OCI-LY7 (cell line): Measurements from ENCODE around the gene CHGA. TPM values are rescaled to one million over a fixed set of nuclear protein-coding genes. Genes with fewer than 3 reads are reported as not detected.

Source experiments
- BruUV-seq: library from RNA; stranded (reverse); fragments of 400-500 nt; replicated peaks from 2 replicates; lab custom pipeline; 2021; lab: Mats Ljungman, UMichigan
- CTCF ChIA-PET: fragments of 300-600 bp; sonication (Branson Sonifier 250); formaldehyde crosslinking; loops from one replicate; lab custom pipeline; 2022; ENCODE audit warnings: antibody characterized with exemption; ENCODE audit not compliant: unreplicated experiment; lab: Charles Lee
- POLR2A ChIA-PET: fragments of 300-600 bp; sonication (Branson Sonifier 250); formaldehyde crosslinking; loops from one replicate; lab custom pipeline; 2022; ENCODE audit warnings: antibody characterized with exemption; lab: Charles Lee
- DNase-seq: peaks from one replicate; pipeline ENCODE4 v3.0.0-alpha.2; 2015; ENCODE audit warnings: low spot score
- H2AFZ ChIP-seq: fragments of 200-600 bp; sonication (generic), shearing (Covaris generic); 2 replicates; pipeline ENCODE4 v1.6.1; 2014; ENCODE audit warnings: mild to moderate bottlenecking, antibody characterized with exemption, low read length, moderate library complexity
- H3K27ac ChIP-seq: fragments of 200-600 bp; sonication (generic); 2 replicates; pipeline ENCODE4 v1.5.1; 2014; ENCODE audit warnings: mixed run types, low read depth, mild to moderate bottlenecking, moderate library complexity, low read length, inconsistent platforms; ENCODE audit not compliant: poor library complexity, severe bottlenecking
- H3K36me3 ChIP-seq: fragments of 200-600 bp; sonication (generic); 2 replicates; pipeline ENCODE4 v1.6.1; 2014; ENCODE audit warnings: mild to moderate bottlenecking, antibody characterized with exemption, low read length, moderate library complexity, mixed read lengths; ENCODE audit not compliant: insufficient read depth
- H3K4me1 ChIP-seq: fragments of 200-600 bp; sonication (generic); 2 replicates; pipeline ENCODE4 v1.5.1; 2014; ENCODE audit warnings: mild to moderate bottlenecking, low read length; ENCODE audit not compliant: insufficient read depth, poor library complexity, severe bottlenecking
- H3K4me2 ChIP-seq: fragments of 200-600 bp; sonication (generic); 2 replicates; pipeline ENCODE4 v1.6.1; 2014; ENCODE audit warnings: mild to moderate bottlenecking, low read length
- H3K4me3 ChIP-seq: fragments of 200-600 bp; sonication (generic); 2 replicates; pipeline ENCODE4 v1.5.1; 2014; ENCODE audit warnings: mild to moderate bottlenecking, low read depth, low read length; ENCODE audit not compliant: poor library complexity, severe bottlenecking
- H3K79me2 ChIP-seq: fragments of 200-600 bp; sonication (generic); 2 replicates; pipeline ENCODE4 v1.6.1; 2016; ENCODE audit warnings: low read depth, mild to moderate bottlenecking, low read length, moderate library complexity, mixed read lengths; ENCODE audit not compliant: insufficient read depth
- H3K9me2 ChIP-seq: fragments of 200-600 bp; sonication (generic); 2 replicates; pipeline ENCODE4 v1.6.1; 2016; ENCODE audit warnings: mild to moderate bottlenecking, low read length, mixed read lengths; ENCODE audit not compliant: insufficient read depth
- H3K9me3 ChIP-seq: fragments of 200-600 bp; sonication (generic); 2 replicates; pipeline ENCODE4 v1.6.1; 2014; ENCODE audit warnings: mild to moderate bottlenecking, mixed run types, low read length, mixed read lengths
- H4K20me1 ChIP-seq: fragments of 200-600 bp; sonication (generic); 2 replicates; pipeline ENCODE4 v1.6.1; 2014; ENCODE audit warnings: mild to moderate bottlenecking, antibody characterized with exemption, low read length, moderate library complexity, mixed read lengths; ENCODE audit not compliant: insufficient read depth
- EZH2phosphoT487 ChIP-seq: fragments of 200-600 bp; sonication (generic); IDR thresholded peaks from 2 replicates; pipeline ENCODE4 v1.6.1; 2018; ENCODE audit warnings: low read depth, borderline replicate concordance, mild to moderate bottlenecking, mixed run types, antibody characterized with exemption, low read length, moderate library complexity, mixed read lengths
- intact Hi-C: fragments of 100-400 bp; cut with micrococcal nuclease; formaldehyde crosslinking; loops from one replicate; pipeline ENCODE4 v1.10.0; 2022; ENCODE audit not compliant: unreplicated experiment
- total RNA-seq, 2 experiments: library from RNA; depleted of rRNA in 1 of 2; stranded (reverse); fragments of >200 nt in 1 of 2; shearing (Covaris generic) in 1 of 2; gene quantifications; 2 replicates each; pipeline ENCODE4 v1.2.3, GENCODE V29; 2014 to 2022
- TF ChIP-seq, protein P1 (sequence below): fragments of 200-600 bp; sonication (generic); conservative IDR thresholded peaks from 2 replicates; pipeline ENCODE4 v1.5.1; 2014; ENCODE audit warnings: mild to moderate bottlenecking, antibody characterized with exemption, low read length, moderate library complexity, mixed read lengths

The CHGA gene
- total RNA-seq, 2 experiments from 2014 or later: 0.57 TPM; not detected in 1

- CTCF ChIA-PET: no interaction called here
- Histone ChIP-seq H3K9me3 (no peaks in the 10 kb centered on the region), H3K4me3 (no peak overlapping the region), H3K9me2 (no peaks in the 10 kb centered on the region), H3K27ac (no peak overlapping the region), H2AFZ (no peak overlapping the region), H3K4me2 (no peak overlapping the region), H3K4me1 (no peaks in the 10 kb centered on the region), H3K36me3 (no peaks in the 10 kb centered on the region), H3K79me2 (no peaks in the 10 kb centered on the region), H4K20me1 (no peaks in the 10 kb centered on the region)
- no TSS peak for BruUV-seq
- POLR2A ChIA-PET: no interaction called here
- intact Hi-C loops: no loop called here
- no peak for DNase-seq
- no peak for TF ChIP-seq EZH2phosphoT487
- TF ChIP-seq, protein P1, sequence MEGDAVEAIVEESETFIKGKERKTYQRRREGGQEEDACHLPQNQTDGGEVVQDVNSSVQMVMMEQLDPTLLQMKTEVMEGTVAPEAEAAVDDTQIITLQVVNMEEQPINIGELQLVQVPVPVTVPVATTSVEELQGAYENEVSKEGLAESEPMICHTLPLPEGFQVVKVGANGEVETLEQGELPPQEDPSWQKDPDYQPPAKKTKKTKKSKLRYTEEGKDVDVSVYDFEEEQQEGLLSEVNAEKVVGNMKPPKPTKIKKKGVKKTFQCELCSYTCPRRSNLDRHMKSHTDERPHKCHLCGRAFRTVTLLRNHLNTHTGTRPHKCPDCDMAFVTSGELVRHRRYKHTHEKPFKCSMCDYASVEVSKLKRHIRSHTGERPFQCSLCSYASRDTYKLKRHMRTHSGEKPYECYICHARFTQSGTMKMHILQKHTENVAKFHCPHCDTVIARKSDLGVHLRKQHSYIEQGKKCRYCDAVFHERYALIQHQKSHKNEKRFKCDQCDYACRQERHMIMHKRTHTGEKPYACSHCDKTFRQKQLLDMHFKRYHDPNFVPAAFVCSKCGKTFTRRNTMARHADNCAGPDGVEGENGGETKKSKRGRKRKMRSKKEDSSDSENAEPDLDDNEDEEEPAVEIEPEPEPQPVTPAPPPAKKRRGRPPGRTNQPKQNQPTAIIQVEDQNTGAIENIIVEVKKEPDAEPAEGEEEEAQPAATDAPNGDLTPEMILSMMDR: no peak
Observed at GRCh38 chr14:92937051-92937937, 14.3 kb downstream of the CHGA start.

DNA sequence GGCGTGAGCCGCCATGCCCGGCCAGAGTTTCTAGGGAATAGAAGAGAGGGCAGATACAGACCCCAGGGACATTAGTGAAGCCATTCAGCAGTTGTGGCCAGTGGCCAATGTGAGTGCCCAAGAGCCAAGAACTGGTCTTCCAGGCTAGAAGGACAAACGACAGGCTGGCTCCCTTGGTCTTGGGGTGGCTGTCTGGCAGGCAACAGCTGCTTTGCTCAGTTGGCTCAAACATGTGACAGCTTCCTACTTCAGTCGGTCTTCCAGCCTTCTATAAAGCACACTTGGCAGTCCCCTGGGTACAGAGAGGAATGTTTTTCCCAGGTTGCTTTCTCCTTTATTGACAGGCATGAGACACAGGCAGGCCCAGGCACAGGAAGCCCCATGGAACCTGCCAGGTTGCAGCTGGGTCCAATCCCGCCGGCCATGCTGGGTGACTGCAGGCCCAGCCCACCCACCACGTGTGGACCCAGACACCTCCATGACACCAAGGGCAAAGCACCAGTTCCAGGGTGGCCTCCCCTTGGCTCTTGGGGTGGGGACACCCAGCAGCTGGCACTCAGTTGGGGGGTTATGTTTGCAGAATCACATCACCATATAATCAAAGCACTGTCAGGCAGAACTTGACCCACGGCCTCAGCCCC, 15.4 kb downstream of the CHGA start:
- H3K27ac ChIP-seq: no peak overlapping the region
- ChIA-PET POLR2A (no interaction called here), CTCF (no interaction called here)
- no peaks in the 10 kb centered on the region for H3K79me2 ChIP-seq
- H2AFZ ChIP-seq: no peak overlapping the region
- no peak for DNase-seq
- H3K9me3 ChIP-seq: no peaks in the 10 kb centered on the region
- BruUV-seq: no TSS peak
- no peaks in the 10 kb centered on the region for H3K4me1 ChIP-seq
- no peak overlapping the region for H3K4me3 ChIP-seq
- TF ChIP-seq EZH2phosphoT487: no peak
- TF ChIP-seq, protein P1: no peak
- no peaks in the 10 kb centered on the region for H4K20me1 ChIP-seq
- no peaks in the 10 kb centered on the region for H3K9me2 ChIP-seq
- intact Hi-C loops: no loop called here
- no peaks in the 10 kb centered on the region for H3K36me3 ChIP-seq
- no peak overlapping the region for H3K4me2 ChIP-seq
